Measurements from ENCODE around the gene ACSS3. TPM values are rescaled to one million over a fixed set of nuclear protein-coding genes. Genes with fewer than 3 reads are reported as not detected.

Gene ACSS3
- total RNA-seq, 1 experiment from 2014 or later = 7.7 TPM

DNA sequence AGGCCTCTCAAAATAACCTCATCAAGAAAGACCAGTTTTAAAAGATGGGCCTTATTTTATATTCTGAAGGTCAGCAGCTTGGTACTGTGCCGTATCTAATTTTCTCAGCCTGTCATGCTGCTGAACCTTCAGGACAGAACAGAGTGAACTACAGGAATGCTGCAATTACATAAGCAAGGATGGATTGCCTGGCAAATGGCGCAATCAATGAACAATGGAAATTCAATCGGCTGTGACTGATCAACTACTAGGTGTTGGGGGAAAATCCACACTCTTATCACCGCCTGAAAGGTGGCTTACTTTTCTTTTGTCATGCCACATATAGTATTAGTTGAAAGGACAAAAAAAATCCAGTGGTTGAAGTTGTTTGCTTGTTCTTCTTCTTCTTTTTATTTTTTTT is 8.5 kb downstream of the ACSS3 start:
- no peak overlapping the region for H3K27ac ChIP-seq (ENCODE audit: low read depth, low read length, poor library complexity, severe bottlenecking)
- intact Hi-C loops (cut with micrococcal nuclease; ENCODE audit: unreplicated experiment) = no loop called here
- H3K4me1 ChIP-seq (ENCODE audit: insufficient read depth, low read length, poor library complexity, severe bottlenecking) = peaks cover 2% of the 10 kb centered on the region
- ChIA-PET CTCF (no interaction called here), POLR2A (ENCODE audit: low non-redundant PET) (no interaction called here)
- no peak for TF ChIP-seq EZH2 (IDR thresholded peaks at IDR 0.05; ENCODE audit: borderline replicate concordance, low read depth, low read length, poor library complexity, severe bottlenecking)
- no peaks in the 10 kb centered on the region for H3K9me3 ChIP-seq (ENCODE audit: low read depth, low read length, poor library complexity, severe bottlenecking)
- no peaks in the 10 kb centered on the region for H3K36me3 ChIP-seq (ENCODE audit: insufficient read depth, low read length, poor library complexity, severe bottlenecking)
- no peaks in the 10 kb centered on the region for H3K27me3 ChIP-seq (replicated peaks; ENCODE audit: insufficient read depth, low read depth, low read length, poor library complexity)
- DNase-seq (ENCODE audit: low spot score) = no peak
- H3K4me3 ChIP-seq (ENCODE audit: low read depth, low read length, poor library complexity, severe bottlenecking) = no peak overlapping the region
- no TSS peak for BruUV-seq (replicated peaks)

DNA sequence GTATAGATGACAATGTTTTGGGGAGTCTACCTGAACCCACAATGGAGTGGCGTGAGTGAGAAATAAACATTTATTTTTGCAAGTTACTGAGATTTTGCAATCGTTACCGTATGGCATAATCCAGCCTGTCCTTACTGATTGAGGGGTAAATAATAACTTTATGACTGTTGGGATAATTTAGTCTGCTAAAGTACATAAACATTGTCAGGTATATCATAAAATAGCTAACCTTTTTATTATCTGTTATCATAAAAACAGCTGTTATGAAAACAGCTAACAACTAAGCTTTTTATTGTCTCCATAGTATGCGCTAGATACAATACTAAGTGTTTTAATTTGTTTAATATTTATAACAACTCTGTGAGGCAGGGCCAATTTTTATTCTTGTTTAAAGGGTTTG is 10.3 kb downstream of the ACSS3 start:
- ChIA-PET POLR2A (ENCODE audit: low non-redundant PET) (no interaction called here), CTCF (no interaction called here)
- H3K4me3 ChIP-seq (ENCODE audit: low read depth, low read length, poor library complexity, severe bottlenecking) = no peak overlapping the region
- no peaks in the 10 kb centered on the region for H3K36me3 ChIP-seq (ENCODE audit: insufficient read depth, low read length, poor library complexity, severe bottlenecking)
- no peaks in the 10 kb centered on the region for H3K27me3 ChIP-seq (replicated peaks; ENCODE audit: insufficient read depth, low read depth, low read length, poor library complexity)
- intact Hi-C loops (cut with micrococcal nuclease; ENCODE audit: unreplicated experiment) = no loop called here
- no peak overlapping the region for H3K27ac ChIP-seq (ENCODE audit: low read depth, low read length, poor library complexity, severe bottlenecking)
- no peak for DNase-seq (ENCODE audit: low spot score)
- no peaks in the 10 kb centered on the region for H3K4me1 ChIP-seq (ENCODE audit: insufficient read depth, low read length, poor library complexity, severe bottlenecking)
- TF ChIP-seq, protein P1, sequence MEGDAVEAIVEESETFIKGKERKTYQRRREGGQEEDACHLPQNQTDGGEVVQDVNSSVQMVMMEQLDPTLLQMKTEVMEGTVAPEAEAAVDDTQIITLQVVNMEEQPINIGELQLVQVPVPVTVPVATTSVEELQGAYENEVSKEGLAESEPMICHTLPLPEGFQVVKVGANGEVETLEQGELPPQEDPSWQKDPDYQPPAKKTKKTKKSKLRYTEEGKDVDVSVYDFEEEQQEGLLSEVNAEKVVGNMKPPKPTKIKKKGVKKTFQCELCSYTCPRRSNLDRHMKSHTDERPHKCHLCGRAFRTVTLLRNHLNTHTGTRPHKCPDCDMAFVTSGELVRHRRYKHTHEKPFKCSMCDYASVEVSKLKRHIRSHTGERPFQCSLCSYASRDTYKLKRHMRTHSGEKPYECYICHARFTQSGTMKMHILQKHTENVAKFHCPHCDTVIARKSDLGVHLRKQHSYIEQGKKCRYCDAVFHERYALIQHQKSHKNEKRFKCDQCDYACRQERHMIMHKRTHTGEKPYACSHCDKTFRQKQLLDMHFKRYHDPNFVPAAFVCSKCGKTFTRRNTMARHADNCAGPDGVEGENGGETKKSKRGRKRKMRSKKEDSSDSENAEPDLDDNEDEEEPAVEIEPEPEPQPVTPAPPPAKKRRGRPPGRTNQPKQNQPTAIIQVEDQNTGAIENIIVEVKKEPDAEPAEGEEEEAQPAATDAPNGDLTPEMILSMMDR (conservative IDR thresholded peaks at IDR 0.05; ENCODE audit: low read depth, low read length) = no peak
- no peak for TF ChIP-seq EZH2 (IDR thresholded peaks at IDR 0.05; ENCODE audit: borderline replicate concordance, low read depth, low read length, poor library complexity, severe bottlenecking)
- BruUV-seq (replicated peaks) = no TSS peak
- H3K9me3 ChIP-seq (ENCODE audit: low read depth, low read length, poor library complexity, severe bottlenecking) = no peaks in the 10 kb centered on the region

GRCh38 chr12:81089412-81089811 is 11.5 kb downstream of the ACSS3 start:
- H3K4me1 ChIP-seq (ENCODE audit: insufficient read depth, low read length, poor library complexity, severe bottlenecking) = no peaks in the 10 kb centered on the region
- DNase-seq (ENCODE audit: low spot score) = no peak
- H3K27me3 ChIP-seq (replicated peaks; ENCODE audit: insufficient read depth, low read depth, low read length, poor library complexity) = no peaks in the 10 kb centered on the region
- intact Hi-C loops (cut with micrococcal nuclease; ENCODE audit: unreplicated experiment) = no loop called here
- H3K9me3 ChIP-seq (ENCODE audit: low read depth, low read length, poor library complexity, severe bottlenecking) = no peaks in the 10 kb centered on the region
- no peak for TF ChIP-seq EZH2 (IDR thresholded peaks at IDR 0.05; ENCODE audit: borderline replicate concordance, low read depth, low read length, poor library complexity, severe bottlenecking)
- TF ChIP-seq, protein P1 (conservative IDR thresholded peaks at IDR 0.05; ENCODE audit: low read depth, low read length) = no peak
- no peak overlapping the region for H3K27ac ChIP-seq (ENCODE audit: low read depth, low read length, poor library complexity, severe bottlenecking)
- no TSS peak for BruUV-seq (replicated peaks)
- no peaks in the 10 kb centered on the region for H3K36me3 ChIP-seq (ENCODE audit: insufficient read depth, low read length, poor library complexity, severe bottlenecking)
- POLR2A ChIA-PET (ENCODE audit: low non-redundant PET) = no interaction called here
- H3K4me3 ChIP-seq (ENCODE audit: low read depth, low read length, poor library complexity, severe bottlenecking) = no peak overlapping the region
- CTCF ChIA-PET = no interaction called here

- H3K9me3 ChIP-seq (ENCODE audit: low read depth, low read length, poor library complexity, severe bottlenecking) = no peaks in the 10 kb centered on the region
- TF ChIP-seq EZH2 (IDR thresholded peaks at IDR 0.05; ENCODE audit: borderline replicate concordance, low read depth, low read length, poor library complexity, severe bottlenecking) = no peak
- TF ChIP-seq, protein P1 (conservative IDR thresholded peaks at IDR 0.05; ENCODE audit: low read depth, low read length) = no peak
These were observed 14.2 kb downstream of the ACSS3 start for GRCh38 chr12:81092053-81092452.

More at GRCh38 chr12:81092053-81092452, 14.2 kb downstream of the ACSS3 start:
- no TSS peak for BruUV-seq (replicated peaks)
- H3K27ac ChIP-seq (ENCODE audit: low read depth, low read length, poor library complexity, severe bottlenecking) = no peak overlapping the region
- DNase-seq (ENCODE audit: low spot score) = no peak
- ChIA-PET CTCF (no interaction called here), POLR2A (ENCODE audit: low non-redundant PET) (no interaction called here)
- intact Hi-C loops (cut with micrococcal nuclease; ENCODE audit: unreplicated experiment) = no loop called here
- H3K4me1 ChIP-seq (ENCODE audit: insufficient read depth, low read length, poor library complexity, severe bottlenecking) = no peaks in the 10 kb centered on the region
- H3K4me3 ChIP-seq (ENCODE audit: low read depth, low read length, poor library complexity, severe bottlenecking) = no peak overlapping the region
- no peaks in the 10 kb centered on the region for H3K27me3 ChIP-seq (replicated peaks; ENCODE audit: insufficient read depth, low read depth, low read length, poor library complexity)
- H3K36me3 ChIP-seq (ENCODE audit: insufficient read depth, low read length, poor library complexity, severe bottlenecking) = no peaks in the 10 kb centered on the region

All from A673 (cell line).